ENCODE data around the gene PPP3R1. TPM values are rescaled to one million over a fixed set of nuclear protein-coding genes. Genes with fewer than 3 reads are reported as not detected.

PPP3R1 gene
- total and polyA plus RNA-seq, 2 of the 4 experiments (the other 2 are of a cell fraction) = 9.1 to 17.3 TPM

- TF ChIP-seq USF2 (IDR thresholded peaks at IDR 0.05; ENCODE audit: low read depth, low read length) = no peak
- no peak for TF ChIP-seq CEBPB (IDR thresholded peaks at IDR 0.05; ENCODE audit: low read depth, low read length)
- no peak for TF ChIP-seq RCOR1 (IDR thresholded peaks at IDR 0.05; ENCODE audit: insufficient replicate concordance, low read length)
These were observed 1.0 kb downstream of the PPP3R1 start (continued) for GRCh38 chr2:68251187-68251854.
